ENCODE results near the gene SMC1B.
A peak's percentile ranks its signal among the peaks of the same experiment; 100 is the strongest.
"Not testable (repeated sequence)": the region's sequence is repeated elsewhere in the genome, so short reads cannot be mapped to it uniquely, and the experiment has no call there.

Gene SMC1B

DNA sequence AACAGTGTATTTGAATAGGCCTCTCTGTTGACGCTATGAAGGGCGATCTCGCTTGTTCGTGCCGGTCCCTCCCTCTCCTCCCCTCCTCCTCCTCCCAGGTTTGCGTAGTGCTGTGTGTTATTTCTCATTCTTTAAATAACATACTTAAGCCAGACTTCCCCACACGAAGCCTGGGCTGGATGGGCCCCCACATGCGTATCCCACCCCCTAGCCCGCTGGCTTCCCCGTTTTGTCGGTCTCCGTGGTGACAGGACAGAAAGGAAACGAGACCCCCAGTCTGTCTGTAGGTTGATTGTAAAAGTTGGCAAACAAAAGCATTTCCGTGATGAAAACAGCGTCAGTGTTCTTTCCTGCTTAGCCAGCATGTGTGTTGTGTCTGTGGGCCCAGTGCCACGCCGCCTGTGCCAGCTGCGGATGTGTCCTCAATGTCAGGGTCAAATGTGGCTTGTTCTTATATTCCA is 76.4 kb downstream of the SMC1B start:
- Mint-ChIP-seq H3K4me1 (ENCODE audit: low read depth) (peaks cover 8% of the 10 kb centered on the region), H3K27me3 (no peaks in the 10 kb centered on the region), H3K4me3 (no peak overlapping the region), H3K36me3 (ENCODE audit: low read depth) (peaks cover 98% of the 10 kb centered on the region), H3K27ac (peak overlapping the region; percentile 84), H3K9me3 (no peaks in the 10 kb centered on the region)
- intact Hi-C loops (cut with micrococcal nuclease): no loop called here

GRCh38 chr22:45335854-45336522 is 77.4 kb downstream of the SMC1B start:
- H3K4me1 Mint-ChIP-seq (ENCODE audit: low read depth): peaks cover 8% of the 10 kb centered on the region
- intact Hi-C loops (cut with micrococcal nuclease): no loop called here
- H3K27ac Mint-ChIP-seq: peak overlapping the region; percentile 84
- H3K27me3 Mint-ChIP-seq: no peaks in the 10 kb centered on the region
- no peaks in the 10 kb centered on the region for H3K9me3 Mint-ChIP-seq
- H3K4me3 Mint-ChIP-seq: no peak overlapping the region
- peaks cover 100% of the 10 kb centered on the region for H3K36me3 Mint-ChIP-seq (ENCODE audit: low read depth)

GRCh38 chr22:45335021-45335818 is 78.2 kb downstream of the SMC1B start:
- peaks cover 100% of the 10 kb centered on the region for H3K36me3 Mint-ChIP-seq (ENCODE audit: low read depth)
- H3K27me3 Mint-ChIP-seq: no peaks in the 10 kb centered on the region
- H3K27ac Mint-ChIP-seq: no peak overlapping the region
- intact Hi-C loops (cut with micrococcal nuclease): no loop called here
- H3K9me3 Mint-ChIP-seq: no peaks in the 10 kb centered on the region
- H3K4me3 Mint-ChIP-seq: no peak overlapping the region
- peaks cover 8% of the 10 kb centered on the region for H3K4me1 Mint-ChIP-seq (ENCODE audit: low read depth)

- Mint-ChIP-seq H3K27ac (no peak overlapping the region), H3K36me3 (ENCODE audit: low read depth) (peaks cover 98% of the 10 kb centered on the region), H3K4me3 (no peak overlapping the region), H3K4me1 (ENCODE audit: low read depth) (peaks cover 9% of the 10 kb centered on the region), H3K27me3 (no peaks in the 10 kb centered on the region), H3K9me3 (no peaks in the 10 kb centered on the region)
- intact Hi-C loops (cut with micrococcal nuclease): no loop called here
Measured at GRCh38 chr22:45334528-45334927, 78.9 kb downstream of the SMC1B start.

DNA sequence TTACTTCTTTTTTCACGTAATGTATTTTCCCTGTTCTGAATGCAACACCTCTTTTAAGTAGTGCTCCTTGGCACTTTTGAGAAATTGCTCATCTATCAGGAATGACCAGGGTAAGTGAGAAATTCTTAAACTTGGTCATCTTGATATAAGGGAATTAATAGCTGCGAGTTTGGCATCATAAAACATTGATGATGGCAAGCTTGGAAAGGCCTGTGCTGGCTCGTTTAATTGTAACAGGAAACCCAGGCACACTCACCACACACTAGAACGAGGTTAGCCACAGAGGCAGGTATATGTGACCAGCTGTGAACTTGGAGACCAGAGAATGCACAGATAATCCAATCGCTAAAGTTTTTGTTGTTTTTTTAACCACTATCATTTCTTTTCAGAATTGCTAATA is 79.3 kb downstream of the SMC1B start:
- H3K4me3 Mint-ChIP-seq: no peak overlapping the region
- no peaks in the 10 kb centered on the region for H3K9me3 Mint-ChIP-seq
- H3K4me1 Mint-ChIP-seq (ENCODE audit: low read depth): peaks cover 14% of the 10 kb centered on the region
- H3K27me3 Mint-ChIP-seq: no peaks in the 10 kb centered on the region
- peaks cover 98% of the 10 kb centered on the region for H3K36me3 Mint-ChIP-seq (ENCODE audit: low read depth)
- intact Hi-C loops (cut with micrococcal nuclease): no loop called here
- no peak overlapping the region for H3K27ac Mint-ChIP-seq

- Mint-ChIP-seq H3K27me3 (no peaks in the 10 kb centered on the region), H3K27ac (no peak overlapping the region), H3K4me1 (ENCODE audit: low read depth) (peaks cover 19% of the 10 kb centered on the region), H3K9me3 (no peaks in the 10 kb centered on the region), H3K36me3 (ENCODE audit: low read depth) (peaks cover 86% of the 10 kb centered on the region), H3K4me3 (no peak overlapping the region)
- intact Hi-C loops (cut with micrococcal nuclease): no loop called here
Measured at GRCh38 chr22:45332001-45332400, 81.4 kb downstream of the SMC1B start.

- peaks cover 82% of the 10 kb centered on the region for H3K36me3 Mint-ChIP-seq (ENCODE audit: low read depth)
- no peak overlapping the region for H3K27ac Mint-ChIP-seq
- no peaks in the 10 kb centered on the region for H3K27me3 Mint-ChIP-seq
- peaks cover 15% of the 10 kb centered on the region for H3K4me1 Mint-ChIP-seq (ENCODE audit: low read depth)
- intact Hi-C loops (cut with micrococcal nuclease): no loop called here
- no peaks in the 10 kb centered on the region for H3K9me3 Mint-ChIP-seq
- no peak overlapping the region for H3K4me3 Mint-ChIP-seq
Measured at GRCh38 chr22:45331486-45331885, 81.9 kb downstream of the SMC1B start.

GRCh38 chr22:45330548-45330947 is 82.9 kb downstream of the SMC1B start:
- Mint-ChIP-seq H3K27me3 (no peaks in the 10 kb centered on the region), H3K9me3 (no peaks in the 10 kb centered on the region), H3K36me3 (ENCODE audit: low read depth) (peaks cover 82% of the 10 kb centered on the region), H3K4me1 (ENCODE audit: low read depth) (peaks cover 15% of the 10 kb centered on the region), H3K27ac (peak overlapping the region; percentile 79), H3K4me3 (no peak overlapping the region)
- intact Hi-C loops (cut with micrococcal nuclease): no loop called here

DNA sequence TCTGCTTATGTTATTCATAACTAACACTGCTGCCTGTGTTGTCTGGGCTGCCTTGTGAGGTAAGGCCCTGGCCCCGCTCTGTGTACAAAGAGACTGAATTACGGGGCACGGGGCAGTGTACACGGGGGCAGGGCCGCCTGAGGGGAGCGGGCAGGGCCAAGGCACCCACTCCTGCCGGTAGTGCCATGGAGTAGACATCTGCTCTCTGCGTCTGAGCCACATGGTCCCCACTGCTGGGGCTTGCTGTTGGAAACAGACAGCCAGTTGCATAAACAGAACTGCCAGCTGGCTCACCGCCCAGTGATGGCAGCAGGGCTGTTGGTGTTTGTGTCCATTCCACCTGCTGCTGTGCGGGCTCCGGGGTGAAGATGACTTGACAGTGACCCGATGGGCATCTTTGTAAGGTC is 83.9 kb downstream of the SMC1B start:
- intact Hi-C loops (cut with micrococcal nuclease): no loop called here
- no peaks in the 10 kb centered on the region for H3K9me3 Mint-ChIP-seq
- peaks cover 82% of the 10 kb centered on the region for H3K36me3 Mint-ChIP-seq (ENCODE audit: low read depth)
- H3K4me1 Mint-ChIP-seq (ENCODE audit: low read depth): peaks cover 15% of the 10 kb centered on the region
- no peaks in the 10 kb centered on the region for H3K27me3 Mint-ChIP-seq
- peak overlapping the region; percentile 79 for H3K27ac Mint-ChIP-seq
- H3K4me3 Mint-ChIP-seq: no peak overlapping the region

DNA sequence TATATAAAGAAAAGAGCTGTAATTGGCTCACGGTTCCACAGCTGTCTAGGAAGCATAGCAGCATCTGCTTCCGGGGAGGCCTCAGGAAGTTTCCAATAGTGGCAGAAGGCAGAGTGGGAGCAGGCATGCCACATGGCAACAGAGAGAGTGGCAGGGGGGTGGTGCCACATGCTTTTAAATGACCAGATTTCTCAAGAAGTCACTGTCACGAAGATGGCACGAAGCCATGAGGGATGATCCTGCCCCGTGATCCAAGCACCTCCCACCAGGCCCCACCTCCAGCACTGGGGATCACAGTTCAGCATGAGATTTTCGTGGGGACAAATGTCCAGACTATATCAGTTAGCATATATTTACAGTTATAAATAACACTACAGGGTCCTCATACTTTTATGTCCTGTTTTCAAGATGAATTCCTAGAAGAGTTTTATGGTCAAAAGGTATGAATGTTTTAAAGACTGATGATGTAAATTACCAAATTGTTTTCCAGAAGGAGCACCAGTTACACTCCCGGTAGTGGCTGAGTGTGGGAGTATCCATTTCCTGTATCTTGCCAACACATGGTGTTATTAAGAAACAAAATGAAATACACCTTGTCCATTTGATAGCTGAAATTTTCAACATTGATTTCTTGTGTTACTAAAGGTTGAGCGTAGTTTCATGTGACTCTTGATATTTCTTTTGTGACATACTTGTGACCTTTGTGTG is 84.4 kb downstream of the SMC1B start:
- Mint-ChIP-seq H3K36me3 (ENCODE audit: low read depth) (peaks cover 82% of the 10 kb centered on the region), H3K9me3 (no peaks in the 10 kb centered on the region), H3K4me1 (ENCODE audit: low read depth) (peaks cover 15% of the 10 kb centered on the region), H3K27ac (peak overlapping the region; percentile 79), H3K27me3 (no peaks in the 10 kb centered on the region), H3K4me3 (no peak overlapping the region)
- intact Hi-C loops (cut with micrococcal nuclease): no loop called here

DNA sequence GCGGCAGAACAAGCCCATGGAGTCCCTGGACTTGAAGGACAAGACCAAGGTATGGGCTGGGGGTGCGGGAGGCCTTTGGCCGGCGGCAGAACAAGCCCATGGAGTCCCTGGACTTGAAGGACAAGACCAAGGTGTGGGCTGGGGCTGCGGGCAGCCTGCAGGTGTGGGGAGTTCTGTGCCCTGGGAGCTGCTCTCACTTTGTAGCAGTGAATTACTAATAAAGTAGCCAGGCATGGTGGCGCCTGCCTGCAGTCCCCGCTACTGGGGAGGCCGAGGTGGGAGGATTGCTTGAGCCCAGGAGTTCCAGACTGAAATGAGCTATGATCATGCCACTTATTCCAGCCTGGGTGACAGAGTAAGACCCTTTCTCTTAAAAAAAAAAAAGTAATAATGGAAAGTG is 85.1 kb downstream of the SMC1B start:
- Mint-ChIP-seq H3K4me1 (ENCODE audit: low read depth) (peaks cover 15% of the 10 kb centered on the region), H3K27ac (peak overlapping the region; percentile 79), H3K36me3 (ENCODE audit: low read depth) (peaks cover 82% of the 10 kb centered on the region)
- H3K27me3 Mint-ChIP-seq; H3K9me3 Mint-ChIP-seq; H3K4me3 Mint-ChIP-seq; intact Hi-C loops (cut with micrococcal nuclease): not testable (repeated sequence)

- H3K4me3 Mint-ChIP-seq: no peak overlapping the region
- intact Hi-C loops (cut with micrococcal nuclease): no loop called here
- H3K9me3 Mint-ChIP-seq: no peaks in the 10 kb centered on the region
- no peaks in the 10 kb centered on the region for H3K27me3 Mint-ChIP-seq
- H3K36me3 Mint-ChIP-seq (ENCODE audit: low read depth): peaks cover 64% of the 10 kb centered on the region
- no peak overlapping the region for H3K27ac Mint-ChIP-seq
- H3K4me1 Mint-ChIP-seq (ENCODE audit: low read depth): peaks cover 21% of the 10 kb centered on the region
Measured at GRCh38 chr22:45324311-45324711, 89.1 kb downstream of the SMC1B start.

GRCh38 chr22:45323695-45324094 is 89.7 kb downstream of the SMC1B start:
- intact Hi-C loops (cut with micrococcal nuclease): no loop called here
- Mint-ChIP-seq H3K4me1 (ENCODE audit: low read depth) (peaks cover 21% of the 10 kb centered on the region), H3K36me3 (ENCODE audit: low read depth) (peaks cover 62% of the 10 kb centered on the region), H3K9me3 (no peaks in the 10 kb centered on the region), H3K4me3 (no peak overlapping the region), H3K27me3 (no peaks in the 10 kb centered on the region), H3K27ac (no peak overlapping the region)

DNA sequence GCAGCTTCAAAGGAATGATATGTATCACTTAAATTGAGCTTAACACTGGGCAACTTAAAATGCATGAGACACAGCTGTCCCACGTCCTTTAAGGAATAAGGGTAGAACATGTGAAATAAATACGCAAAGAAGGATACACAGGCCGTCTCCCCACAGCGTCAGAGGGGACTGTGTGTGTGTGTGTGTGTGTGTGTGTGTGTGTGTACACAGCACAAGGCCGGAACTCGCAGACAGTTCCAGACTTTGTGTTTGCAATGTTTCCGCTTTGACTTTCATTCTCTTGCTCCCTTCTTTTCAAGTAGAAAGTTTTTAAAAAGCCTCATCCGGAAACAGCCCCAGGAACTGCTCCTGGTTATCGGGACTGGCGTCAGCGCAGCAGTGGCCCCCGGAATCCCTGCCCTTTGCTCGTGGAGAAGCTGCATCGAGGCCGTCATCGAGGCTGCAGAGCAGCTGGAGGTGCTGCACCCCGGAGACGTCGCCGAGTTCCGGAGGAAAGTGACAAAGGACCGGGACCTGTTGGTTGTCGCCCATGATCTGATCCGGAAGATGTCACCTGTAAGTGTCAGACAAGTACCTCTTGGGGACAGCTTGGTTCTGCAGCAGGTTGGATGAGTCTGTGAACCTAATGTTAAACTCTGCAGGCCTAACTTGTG is 90.4 kb downstream of the SMC1B start:
- Mint-ChIP-seq H3K27ac (no peak overlapping the region), H3K4me1 (ENCODE audit: low read depth) (peaks cover 22% of the 10 kb centered on the region)

More for the DNA sequence above, 90.4 kb downstream of the SMC1B start:
- peaks cover 62% of the 10 kb centered on the region for H3K36me3 Mint-ChIP-seq (ENCODE audit: low read depth)
- H3K27me3 Mint-ChIP-seq: no peaks in the 10 kb centered on the region
- no peaks in the 10 kb centered on the region for H3K9me3 Mint-ChIP-seq
- no peak overlapping the region for H3K4me3 Mint-ChIP-seq
- intact Hi-C loops (cut with micrococcal nuclease): no loop called here

Measured in dendritic cell treated with granulocyte-macrophage colony-stimulating factor and Interleukin-4, amounts not matched to agents 40 ng/mL and 50 ng/mL, for 4 days (primary cell).